Ishikawa (cell line): Measurements from ENCODE around the gene TRIM71.

Experiments used
- CEBPB ChIP-seq: IDR thresholded peaks from 2 replicates; pipeline ENCODE4 v1.6.1; 2012
- CREB1 ChIP-seq: IDR thresholded peaks from 2 replicates; pipeline ENCODE4 v1.6.1; 2012; ENCODE audit warnings: low read depth
- EGR1 ChIP-seq: IDR thresholded peaks from 2 replicates; pipeline ENCODE4 v1.6.1; 2012
- EP300 ChIP-seq: IDR thresholded peaks from 2 replicates; pipeline ENCODE4 v1.6.1; 2012; ENCODE audit warnings: borderline replicate concordance
- FOXM1 ChIP-seq: IDR thresholded peaks from 2 replicates; pipeline ENCODE4 v1.6.1; 2012; ENCODE audit warnings: low read depth, borderline replicate concordance
- MAX ChIP-seq: IDR thresholded peaks from 2 replicates; pipeline ENCODE4 v1.6.1; 2012
- NFIC ChIP-seq: IDR thresholded peaks from 2 replicates; pipeline ENCODE4 v1.6.1; 2012
- RAD21 ChIP-seq: IDR thresholded peaks from 2 replicates; pipeline ENCODE4 v1.6.1; 2012; ENCODE audit warnings: low read depth
- REST ChIP-seq: IDR thresholded peaks from 2 replicates; pipeline ENCODE4 v1.6.1; 2012; ENCODE audit warnings: low read depth, mild to moderate bottlenecking
- TAF1 ChIP-seq: IDR thresholded peaks from 2 replicates; pipeline ENCODE4 v1.6.1; 2012; ENCODE audit warnings: low read depth, mild to moderate bottlenecking
- TCF12 ChIP-seq: IDR thresholded peaks from 2 replicates; pipeline ENCODE4 v1.6.1; 2012; ENCODE audit warnings: low read depth
- TEAD4 ChIP-seq: IDR thresholded peaks from 2 replicates; pipeline ENCODE4 v1.6.1; 2012
- YY1 ChIP-seq: IDR thresholded peaks from 2 replicates; pipeline ENCODE4 v1.6.1; 2012; ENCODE audit warnings: low read depth
- ZBTB7A ChIP-seq: IDR thresholded peaks from 2 replicates; pipeline ENCODE4 v1.6.1; 2012; ENCODE audit warnings: low read depth
- TF ChIP-seq, protein P1 (sequence below): IDR thresholded peaks from 2 replicates; pipeline ENCODE4 v1.6.1; 2012

The TRIM71 gene

GRCh38 chr3:32899265-32899664 is 81.5 kb downstream of the TRIM71 start:
- no peak for TF ChIP-seq TAF1
- no peak for TF ChIP-seq MAX
- TF ChIP-seq REST = no peak
- no peak for TF ChIP-seq NFIC

DNA sequence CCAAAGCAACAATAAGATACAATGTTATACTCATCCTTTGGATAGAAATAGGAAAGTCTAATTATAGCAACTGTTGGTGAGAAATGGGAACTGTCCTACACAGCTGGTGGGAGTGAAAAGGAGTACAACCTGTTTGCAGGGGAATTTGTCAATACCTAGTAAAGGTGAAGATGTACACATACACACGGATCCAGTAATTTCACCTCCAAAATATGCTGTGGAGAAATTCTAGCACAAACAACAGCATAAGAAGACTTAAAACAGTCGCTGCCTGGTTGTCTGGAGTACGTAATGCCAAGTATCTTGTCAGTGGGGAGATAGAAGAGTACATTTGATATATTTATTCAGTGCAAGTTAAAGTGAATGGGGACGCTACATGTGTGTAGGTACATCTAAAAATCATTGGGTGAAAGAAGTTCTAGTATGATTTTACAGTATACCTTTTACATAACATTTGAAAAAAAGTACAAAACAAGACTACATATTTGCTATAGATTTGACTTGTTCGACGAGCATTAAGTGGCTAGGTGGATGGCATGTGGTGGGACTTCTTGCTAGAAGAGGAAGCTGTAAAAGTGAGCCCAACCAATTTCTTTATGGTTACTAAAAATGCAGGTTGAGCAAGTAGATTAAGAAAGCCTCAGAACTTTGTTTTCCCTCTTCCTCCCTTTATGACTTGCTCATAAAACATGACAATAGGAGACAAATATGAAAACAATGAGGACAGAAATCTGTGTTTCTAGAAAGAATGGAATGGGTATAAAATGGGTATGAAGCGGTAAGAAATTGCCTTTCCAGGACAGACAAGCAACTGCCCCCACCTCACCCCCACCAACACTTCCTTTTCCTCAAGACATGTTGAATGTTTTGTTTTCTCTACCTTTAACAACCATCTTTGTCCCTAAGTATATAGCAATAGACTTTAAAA is 83.5 kb downstream of the TRIM71 start:
- no peak for TF ChIP-seq FOXM1
- TF ChIP-seq NFIC = no peak
- no peak for TF ChIP-seq CREB1
- TF ChIP-seq TCF12 = no peak
- TF ChIP-seq TEAD4 = no peak
- no peak for TF ChIP-seq EGR1
- no peak for TF ChIP-seq MAX
- TF ChIP-seq RAD21 = no peak
- TF ChIP-seq TAF1 = no peak
- no peak for TF ChIP-seq CEBPB
- no peak for TF ChIP-seq EP300
- no peak for TF ChIP-seq YY1
- no peak for TF ChIP-seq ZBTB7A
- TF ChIP-seq, protein P1, sequence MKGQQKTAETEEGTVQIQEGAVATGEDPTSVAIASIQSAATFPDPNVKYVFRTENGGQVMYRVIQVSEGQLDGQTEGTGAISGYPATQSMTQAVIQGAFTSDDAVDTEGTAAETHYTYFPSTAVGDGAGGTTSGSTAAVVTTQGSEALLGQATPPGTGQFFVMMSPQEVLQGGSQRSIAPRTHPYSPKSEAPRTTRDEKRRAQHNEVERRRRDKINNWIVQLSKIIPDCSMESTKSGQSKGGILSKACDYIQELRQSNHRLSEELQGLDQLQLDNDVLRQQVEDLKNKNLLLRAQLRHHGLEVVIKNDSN = no peak
- no peak for TF ChIP-seq REST

- peak; percentile 50; the same call in 1 of the 2 replicates for TF ChIP-seq MAX
- peak; percentile 49; the same call in 1 of the 2 replicates for TF ChIP-seq RAD21
Observed at GRCh38 chr3:32902887-32903371, 85.1 kb downstream of the TRIM71 start.

DNA sequence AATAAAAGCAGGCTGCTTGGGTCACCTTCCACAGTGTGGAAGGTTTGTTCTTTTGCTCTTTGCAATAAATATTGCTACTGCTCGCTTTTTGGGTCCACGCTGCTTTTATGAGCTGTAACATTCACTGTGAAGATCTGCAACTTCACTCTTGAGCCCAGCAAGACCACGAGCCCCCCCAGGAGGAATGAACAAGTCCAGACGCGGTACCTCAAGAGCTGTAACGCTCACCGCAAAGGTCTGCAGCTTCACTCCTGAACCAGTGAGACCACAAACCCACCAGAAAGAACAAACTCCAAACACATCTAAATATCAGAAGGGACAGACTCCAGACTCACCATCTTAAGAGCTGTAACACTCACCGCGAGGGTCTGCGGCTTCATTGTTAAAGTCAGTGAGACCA is 86.2 kb downstream of the TRIM71 start:
- TF ChIP-seq YY1 = no peak
- no peak for TF ChIP-seq REST
- TF ChIP-seq MAX = no peak
- TF ChIP-seq CEBPB = no peak
- no peak for TF ChIP-seq NFIC
- no peak for TF ChIP-seq TEAD4
- no peak for TF ChIP-seq EP300
- TF ChIP-seq, protein P1 = no peak
- no peak for TF ChIP-seq RAD21
- TF ChIP-seq EGR1 = no peak
- no peak for TF ChIP-seq FOXM1
- no peak for TF ChIP-seq TAF1
- no peak for TF ChIP-seq ZBTB7A
- TF ChIP-seq CREB1 = no peak
- TF ChIP-seq TCF12 = no peak
